GM21529 (cell line): ENCODE results near the gene POLR1A.

Source experiments
- ATAC-seq: cut with Tn5 transposase; IDR thresholded peaks from one replicate; pipeline ENCODE4 v1.9.1; 2021; ENCODE audit not compliant: unreplicated experiment

POLR1A gene

GRCh38 chr2:86097114-86097896 is 8.4 kb downstream of the POLR1A start:
- ATAC-seq: no peak

GRCh38 chr2:86094229-86094628 is 11.5 kb downstream of the POLR1A start:
- ATAC-seq: no peak

GRCh38 chr2:86087936-86088850 is 17.5 kb downstream of the POLR1A start:
- ATAC-seq: no peak

GRCh38 chr2:86082756-86083155 is 22.9 kb downstream of the POLR1A start:
- ATAC-seq: no peak

- ATAC-seq: no peak
These were observed 24.0 kb downstream of the POLR1A start for GRCh38 chr2:86081724-86082123.

GRCh38 chr2:86079981-86080911 is 25.4 kb downstream of the POLR1A start:
- ATAC-seq: peak; percentile 84

- no peak for ATAC-seq
These were observed 26.7 kb downstream of the POLR1A start for GRCh38 chr2:86078774-86079545.

- no peak for ATAC-seq
These were observed 29.8 kb downstream of the POLR1A start for GRCh38 chr2:86075886-86076285.

- ATAC-seq: no peak
These were observed 30.9 kb downstream of the POLR1A start for GRCh38 chr2:86074811-86075210.

GRCh38 chr2:86074256-86074655 is 31.4 kb downstream of the POLR1A start:
- no peak for ATAC-seq

- no peak for ATAC-seq
These were observed 32.5 kb downstream of the POLR1A start for GRCh38 chr2:86073225-86073624.

GRCh38 chr2:86072271-86072858 is 33.3 kb downstream of the POLR1A start:
- ATAC-seq: peak; percentile 80

- no peak for ATAC-seq
These were observed 34.8 kb downstream of the POLR1A start for GRCh38 chr2:86070868-86071267.

GRCh38 chr2:86069783-86070339 is 35.8 kb downstream of the POLR1A start:
- ATAC-seq: no peak

GRCh38 chr2:86069091-86069685 is 36.5 kb downstream of the POLR1A start:
- ATAC-seq: no peak

- ATAC-seq: no peak
These were observed 37.0 kb downstream of the POLR1A start for GRCh38 chr2:86068648-86069047.

- ATAC-seq: no peak
These were observed 37.5 kb downstream of the POLR1A start for GRCh38 chr2:86068136-86068588.

- no peak for ATAC-seq
These were observed 38.8 kb downstream of the POLR1A start for GRCh38 chr2:86066915-86067314.

GRCh38 chr2:86066007-86066578 is 39.6 kb downstream of the POLR1A start:
- ATAC-seq: no peak
